MCF 10A (cell line): ENCODE data around the gene KCTD15. TPM values are rescaled to one million over a fixed set of nuclear protein-coding genes. Genes with fewer than 3 reads are reported as not detected.

Experiments
- BruUV-seq: library from RNA; stranded (reverse); fragments of 400-500 nt; replicated peaks from 2 replicates; lab custom pipeline; 2021; lab: Mats Ljungman, UMichigan
- CTCF ChIA-PET: fragments of 300-600 bp; sonication (Branson Sonifier 250); formaldehyde crosslinking; extraction: SDS; loops from one replicate; lab custom pipeline; 2021; ENCODE audit warnings: antibody characterized with exemption, inconsistent platforms; lab: Yijun Ruan, JAX
- POLR2A ChIA-PET: fragments of 300-600, 350-650 bp; sonication (Branson Sonifier 250); formaldehyde crosslinking; extraction: SDS; loops from one replicate; lab custom pipeline; 2020; ENCODE audit warnings: antibody characterized with exemption, inconsistent platforms; lab: Yijun Ruan, JAX
- DNase-seq: peaks from one replicate; pipeline ENCODE4 v3.0.0-alpha.2; 2018; ENCODE audit not compliant: unreplicated experiment
- H3K27ac Mint-ChIP-seq: one replicate; pipeline ENCODE4 v1.8.0; 2022; ENCODE audit warnings: mild to moderate bottlenecking, low read depth, mixed read lengths; ENCODE audit not compliant: unreplicated experiment
- H3K27me3 Mint-ChIP-seq: one replicate; pipeline ENCODE4 v1.8.0; 2022; ENCODE audit warnings: mixed read lengths; ENCODE audit not compliant: insufficient read depth, unreplicated experiment
- H3K36me3 Mint-ChIP-seq: one replicate; pipeline ENCODE4 v1.8.0; 2022; ENCODE audit warnings: mild to moderate bottlenecking, moderate library complexity, mixed read lengths; ENCODE audit not compliant: insufficient read depth, unreplicated experiment
- H3K4me1 Mint-ChIP-seq: one replicate; pipeline ENCODE4 v1.8.0; 2022; ENCODE audit warnings: mixed read lengths; ENCODE audit not compliant: insufficient read depth, unreplicated experiment
- H3K4me3 Mint-ChIP-seq: one replicate; pipeline ENCODE4 v1.8.0; 2022; ENCODE audit warnings: mild to moderate bottlenecking, moderate library complexity, mixed read lengths; ENCODE audit not compliant: unreplicated experiment
- H3K9me3 Mint-ChIP-seq: one replicate; pipeline ENCODE4 v1.8.0; 2022; ENCODE audit warnings: mixed read lengths; ENCODE audit not compliant: unreplicated experiment
- intact Hi-C: fragments of 100-400 bp; cut with micrococcal nuclease; formaldehyde crosslinking; loops from 2 replicates; pipeline ENCODE4 v1.14.1; 2022
- total RNA-seq: library from RNA; stranded (reverse); gene quantifications from 2 replicates; pipeline ENCODE4 v1.2.3, GENCODE V29; 2022
- TF ChIP-seq, protein P1 (sequence below): fragments of 200-600 bp; IDR thresholded peaks from one replicate; pipeline ENCODE4 v1.8.0; 2022; ENCODE audit warnings: antibody characterized with exemption, mild to moderate bottlenecking; ENCODE audit not compliant: unreplicated experiment

The KCTD15 gene
- total RNA-seq, 1 experiment from 2014 or later, result 53.7 TPM

- intact Hi-C loops, result no loop called here
- no peak overlapping the region for H3K27ac Mint-ChIP-seq
- H3K4me1 Mint-ChIP-seq, result no peaks in the 10 kb centered on the region
- ChIA-PET CTCF (interaction anchor here (1.9 to 2.1 kb wide), 2 partner anchors 12 to 19 kb away, joined by 5 to 23 read pairs; no protein-coding TSS in a partner anchor), POLR2A (no interaction called here)
- TF ChIP-seq, protein P1, sequence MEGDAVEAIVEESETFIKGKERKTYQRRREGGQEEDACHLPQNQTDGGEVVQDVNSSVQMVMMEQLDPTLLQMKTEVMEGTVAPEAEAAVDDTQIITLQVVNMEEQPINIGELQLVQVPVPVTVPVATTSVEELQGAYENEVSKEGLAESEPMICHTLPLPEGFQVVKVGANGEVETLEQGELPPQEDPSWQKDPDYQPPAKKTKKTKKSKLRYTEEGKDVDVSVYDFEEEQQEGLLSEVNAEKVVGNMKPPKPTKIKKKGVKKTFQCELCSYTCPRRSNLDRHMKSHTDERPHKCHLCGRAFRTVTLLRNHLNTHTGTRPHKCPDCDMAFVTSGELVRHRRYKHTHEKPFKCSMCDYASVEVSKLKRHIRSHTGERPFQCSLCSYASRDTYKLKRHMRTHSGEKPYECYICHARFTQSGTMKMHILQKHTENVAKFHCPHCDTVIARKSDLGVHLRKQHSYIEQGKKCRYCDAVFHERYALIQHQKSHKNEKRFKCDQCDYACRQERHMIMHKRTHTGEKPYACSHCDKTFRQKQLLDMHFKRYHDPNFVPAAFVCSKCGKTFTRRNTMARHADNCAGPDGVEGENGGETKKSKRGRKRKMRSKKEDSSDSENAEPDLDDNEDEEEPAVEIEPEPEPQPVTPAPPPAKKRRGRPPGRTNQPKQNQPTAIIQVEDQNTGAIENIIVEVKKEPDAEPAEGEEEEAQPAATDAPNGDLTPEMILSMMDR, result no peak
- BruUV-seq, result no TSS peak
- H3K27me3 Mint-ChIP-seq, result no peaks in the 10 kb centered on the region
- no peak overlapping the region for H3K4me3 Mint-ChIP-seq
- H3K9me3 Mint-ChIP-seq, result peaks cover 5% of the 10 kb centered on the region
- peak; percentile 10 for DNase-seq
- H3K36me3 Mint-ChIP-seq, result no peaks in the 10 kb centered on the region
Observed at GRCh38 chr19:33758541-33759013, 38.1 kb upstream of the KCTD15 start.

DNA sequence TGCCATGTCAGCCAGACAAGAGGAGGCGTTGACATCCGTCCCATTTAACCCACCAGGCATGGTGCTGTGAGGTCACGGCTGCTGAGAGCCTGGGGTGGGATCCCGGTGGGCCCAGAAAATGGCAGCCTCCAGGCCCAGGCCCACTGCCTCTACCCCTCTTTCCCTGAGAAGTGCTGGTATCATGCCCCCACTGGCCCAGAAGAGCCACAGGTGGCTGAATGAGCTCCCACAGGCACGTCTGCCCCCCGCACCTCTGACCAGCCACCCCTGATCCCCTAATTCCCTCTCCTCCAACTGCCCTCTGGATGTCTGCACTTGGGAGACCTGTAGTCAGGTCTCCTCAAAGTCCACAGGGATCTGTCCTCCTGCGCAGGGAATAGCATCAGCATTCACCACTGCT is 37.3 kb upstream of the KCTD15 start:
- Mint-ChIP-seq H3K27ac (no peak overlapping the region), H3K27me3 (no peaks in the 10 kb centered on the region), H3K4me3 (no peak overlapping the region), H3K9me3 (peaks cover 5% of the 10 kb centered on the region), H3K4me1 (no peaks in the 10 kb centered on the region), H3K36me3 (no peaks in the 10 kb centered on the region)
- BruUV-seq, result no TSS peak
- no peak for DNase-seq
- POLR2A ChIA-PET, result no interaction called here
- CTCF ChIA-PET, result interaction anchor here (1.9 to 3.7 kb wide), 3 partner anchors 11 to 18 kb away, joined by 5 to 28 read pairs (median 23); no protein-coding TSS in a partner anchor
- intact Hi-C loops, result no loop called here
- TF ChIP-seq, protein P1, result no peak

GRCh38 chr19:33763633-33764371 is 32.9 kb upstream of the KCTD15 start:
- TF ChIP-seq, protein P1, result no peak
- intact Hi-C loops, result no loop called here
- no peak for DNase-seq
- POLR2A ChIA-PET, result interaction anchor here (0.6 kb wide), 1 partner anchor 493 kb away, joined by 3 read pairs; no protein-coding TSS in a partner anchor
- H3K4me3 Mint-ChIP-seq, result no peak overlapping the region
- BruUV-seq, result no TSS peak
- H3K4me1 Mint-ChIP-seq, result no peaks in the 10 kb centered on the region
- H3K27me3 Mint-ChIP-seq, result peaks cover 1% of the 10 kb centered on the region
- peaks cover 5% of the 10 kb centered on the region for H3K9me3 Mint-ChIP-seq
- CTCF ChIA-PET, result interaction anchor here (0.6 to 2.8 kb wide), 7 partner anchors 10 to 343 kb away, joined by 3 to 13 read pairs (median 4); no protein-coding TSS in a partner anchor
- H3K36me3 Mint-ChIP-seq, result no peaks in the 10 kb centered on the region
- H3K27ac Mint-ChIP-seq, result no peak overlapping the region

GRCh38 chr19:33766623-33767022 is 30.0 kb upstream of the KCTD15 start:
- H3K27me3 Mint-ChIP-seq, result peaks cover 21% of the 10 kb centered on the region
- CTCF ChIA-PET, result interaction anchor here (2.8 to 10.3 kb wide), 2 partner anchors 12 to 336 kb away, joined by 13 to 227 read pairs; no protein-coding TSS in a partner anchor

More at GRCh38 chr19:33766623-33767022, 30.0 kb upstream of the KCTD15 start:
- intact Hi-C loops, result no loop called here
- no peaks in the 10 kb centered on the region for H3K9me3 Mint-ChIP-seq
- H3K27ac Mint-ChIP-seq, result no peak overlapping the region
- DNase-seq, result no peak
- H3K4me1 Mint-ChIP-seq, result no peaks in the 10 kb centered on the region
- TF ChIP-seq, protein P1, result no peak
- H3K36me3 Mint-ChIP-seq, result no peaks in the 10 kb centered on the region
- H3K4me3 Mint-ChIP-seq, result no peak overlapping the region
- no TSS peak for BruUV-seq
- POLR2A ChIA-PET, result no interaction called here
